Stomach (tissue), 9 donors: ENCODE measurements around the gene SUCO. TPM values are rescaled to one million over a fixed set of nuclear protein-coding genes. Genes with fewer than 3 reads are reported as not detected.

ENCODE experiments used
- DNase-seq, 2 donors: peaks; one replicate each; pipeline versions ENCODE4 v3.0.0 to v3.0.0-alpha.2; 2013 to 2019
- H3K27ac ChIP-seq, 5 donors: fragments of 200-600 bp in 4 of 5; sonication (generic) in 4 of 5; one replicate each; pipeline ENCODE4 v1.5.1; 2013 to 2019; ENCODE audit warnings: mild to moderate bottlenecking in 1 of 5, moderate library complexity in 1 of 5
- H3K27me3 ChIP-seq, 3 donors: fragments of 200-600 bp; sonication (generic); one replicate each; pipeline ENCODE4 v1.5.1; 2017 to 2019; ENCODE audit warnings: mixed run types in 1 of 3
- H3K36me3 ChIP-seq, 4 donors: fragments of 200-600 bp; sonication (generic); 1 replicate in 3 of 4; 2 replicates in 1 of 4; pipeline ENCODE4 v1.5.1; 2016 to 2019
- H3K4me1 ChIP-seq, 4 donors: fragments of 200-600 bp; sonication (generic); one replicate each; pipeline ENCODE4 v1.5.1; 2016 to 2019
- H3K4me3 ChIP-seq, 4 donors: fragments of 200-600 bp; sonication (generic) in 3 of 4; one replicate each; pipeline ENCODE4 v1.5.1; 2016 to 2019; ENCODE audit warnings: mild to moderate bottlenecking in 1 of 4
- H3K9me3 ChIP-seq, 4 donors: fragments of 200-600 bp; sonication (generic); one replicate each; pipeline ENCODE4 v1.5.1; 2016 to 2019
- CTCF ChIP-seq, 7 experiments: fragments of 450-650 bp in 4 of 7; fragments of 200-600 bp in 3 of 7; sonication (generic) in 3 of 7; IDR thresholded peaks; one replicate each; pipeline ENCODE4 v1.5.1; 2016 to 2019; ENCODE audit warnings: antibody characterized with exemption in 7 of 7, control low read depth in 2 of 7, mild to moderate bottlenecking in 1 of 7
- EP300 ChIP-seq: sonication (generic); formaldehyde crosslinking; IDR thresholded peaks from one replicate; pipeline ENCODE4 v1.6.1; 2017; ENCODE audit warnings: antibody characterized with exemption
- POLR2A ChIP-seq, 4 donors: fragments of 450-650 bp; IDR thresholded peaks; one replicate each; pipeline ENCODE4 v1.6.1; 2016; ENCODE audit warnings: antibody characterized with exemption in 4 of 4, control low read depth in 2 of 4, mild to moderate bottlenecking in 1 of 4, moderate library complexity in 1 of 4
- POLR2AphosphoS5 ChIP-seq, 3 donors: sonication (generic); formaldehyde crosslinking; IDR thresholded peaks; one replicate each; pipeline ENCODE4 v1.6.1; 2016; ENCODE audit warnings: antibody characterized with exemption in 3 of 3
- WGBS, 5 donors: extraction: QIAGEN DNeasy Blood & Tissue Kit in 3 of 5; methylation state at CpG; one replicate each; pipeline versions ENCODE4 v1.1.5 to v1.1.7; 2013 to 2018; 5-methylcytosine and 5-hydroxymethylcytosine counted together
- intact Hi-C: fragments of 100-400 bp; cut with DNase I; formaldehyde crosslinking; loops from one replicate; pipeline ENCODE4 v1.15.1; 2023; ENCODE audit warnings: low total_unique reads
- polyA plus RNA-seq, 3 donors: library from polyadenylated mRNA; stranded (reverse); fragments of 200-250 nt; gene quantifications; one replicate each; pipeline ENCODE4 v1.2.3, GENCODE V29; 2013
- total RNA-seq, 5 donors: library from RNA; depleted of rRNA; stranded (reverse); fragments of >200 nt; gene quantifications; one replicate each; pipeline versions ENCODE4 v1.1.0 to v1.2.3, GENCODE V29; 2014 to 2016
- donor health status: healthy with polysubstance abuse.
- donor health status: Bipolar disorder and iron deficiency.
- donor health status: healthy.

Gene SUCO
- total and polyA plus RNA-seq, 8 donors: 4.9 to 83.7 (median 15.8) TPM

- no peaks in the 10 kb centered on the region for H3K9me3 ChIP-seq
- no peak overlapping the region for H3K4me3 ChIP-seq
- H3K4me1 ChIP-seq: peaks cover 0 to 4% (median 0%) of the 10 kb centered on the region in 4 donors
- no peaks in the 10 kb centered on the region for H3K36me3 ChIP-seq
- H3K27ac ChIP-seq: no peak overlapping the region
- intact Hi-C loops: no loop called here
- TF ChIP-seq POLR2AphosphoS5 (IDR thresholded peaks at IDR 0.05) (no peak), EP300 (no peak), POLR2A (IDR thresholded peaks at IDR 0.05) (no peak), CTCF (IDR thresholded peaks at IDR 0.05) (no peak)
- no peaks in the 10 kb centered on the region for H3K27me3 ChIP-seq
- peak in 1 of 2 donors; percentile 28 for DNase-seq
- 70 to 77% (median 73%) methylated on average over 8 of the region's 8 CpGs for WGBS, 5 donors
Observed at GRCh38 chr1:172647110-172647564, 114.2 kb downstream of the SUCO start.

- Histone ChIP-seq H3K4me1 (peaks cover 0 to 1% (median 0%) of the 10 kb centered on the region in 4 donors), H3K27ac (no peak overlapping the region), H3K36me3 (no peaks in the 10 kb centered on the region), H3K9me3 (no peaks in the 10 kb centered on the region), H3K4me3 (no peak overlapping the region), H3K27me3 (no peaks in the 10 kb centered on the region)
- 74 to 91% (median 83%) methylated on average over 4 of the region's 4 CpGs for WGBS, 5 donors
- DNase-seq: no peak
- TF ChIP-seq POLR2AphosphoS5 (IDR thresholded peaks at IDR 0.05): no peak
- TF ChIP-seq EP300: no peak
- no peak for TF ChIP-seq CTCF (IDR thresholded peaks at IDR 0.05)
- TF ChIP-seq POLR2A (IDR thresholded peaks at IDR 0.05): no peak
- intact Hi-C loops: no loop called here
Observed at GRCh38 chr1:172647987-172648386, 115.0 kb downstream of the SUCO start.

GRCh38 chr1:172650474-172651193 lies 117.7 kb downstream of the SUCO start:
- intact Hi-C loops: no loop called here
- WGBS, 5 donors: 86 to 94% (median 90%) methylated on average over 2 of the region's 2 CpGs
- TF ChIP-seq CTCF (IDR thresholded peaks at IDR 0.05): no peak
- TF ChIP-seq POLR2A (IDR thresholded peaks at IDR 0.05): no peak
- TF ChIP-seq EP300: no peak
- TF ChIP-seq POLR2AphosphoS5 (IDR thresholded peaks at IDR 0.05): no peak
- H3K4me1 ChIP-seq: no peaks in the 10 kb centered on the region
- no peaks in the 10 kb centered on the region for H3K36me3 ChIP-seq
- no peak overlapping the region for H3K27ac ChIP-seq
- DNase-seq: no peak
- no peaks in the 10 kb centered on the region for H3K9me3 ChIP-seq
- no peak overlapping the region for H3K4me3 ChIP-seq
- H3K27me3 ChIP-seq: no peaks in the 10 kb centered on the region

- H3K4me1 ChIP-seq: no peaks in the 10 kb centered on the region
- 35 to 59% (median 52%) methylated on average over 5 of the region's 5 CpGs for WGBS, 5 donors
- intact Hi-C loops: no loop called here
- no peak for DNase-seq
- no peak overlapping the region for H3K4me3 ChIP-seq
- no peaks in the 10 kb centered on the region for H3K36me3 ChIP-seq
- no peak for TF ChIP-seq POLR2AphosphoS5 (IDR thresholded peaks at IDR 0.05)
- no peak for TF ChIP-seq POLR2A (IDR thresholded peaks at IDR 0.05)
- no peak for TF ChIP-seq CTCF (IDR thresholded peaks at IDR 0.05)
- TF ChIP-seq EP300: no peak
- H3K27ac ChIP-seq: no peak overlapping the region
- no peaks in the 10 kb centered on the region for H3K27me3 ChIP-seq
- no peaks in the 10 kb centered on the region for H3K9me3 ChIP-seq
Observed at GRCh38 chr1:172653015-172653709, 120.2 kb downstream of the SUCO start.
